ENCODE measurements around the gene CAMTA1. TPM values are rescaled to one million over a fixed set of nuclear protein-coding genes. Genes with fewer than 3 reads are reported as not detected.

CAMTA1 gene
- total RNA-seq, 1 experiment from 2014 or later = 69.5 TPM

GRCh38 chr1:7288992-7289391, 503.7 kb downstream of the CAMTA1 start:
- DNase-seq (ENCODE audit: low read depth, low spot score) = no peak

More at GRCh38 chr1:7288992-7289391, 503.7 kb downstream of the CAMTA1 start:
- no peaks in the 10 kb centered on the region for H3K27me3 ChIP-seq (ENCODE audit: insufficient read depth, low read length)
- no peak overlapping the region for H3K4me2 ChIP-seq (ENCODE audit: low read length)
- RAD21 ChIA-PET (ENCODE audit: low non-redundant PET in 1 of 2, low total read pairs in 2 of 2, uncharacterized antibody in 2 of 2, unreplicated experiment in 2 of 2) = no interaction called here
- H3K27ac ChIP-seq (ENCODE audit: low read depth, low read length) = no peak overlapping the region
- no peak for TF ChIP-seq EZH2 (IDR thresholded peaks at IDR 0.05)
- no peak for TF ChIP-seq RAD21 (IDR thresholded peaks at IDR 0.05; ENCODE audit: low read depth)
- TF ChIP-seq ZFX (IDR thresholded peaks at IDR 0.05) = no peak
- TF ChIP-seq ZNF274 (IDR thresholded peaks at IDR 0.05; ENCODE audit: low read depth, low read length) = no peak
- no peak for TF ChIP-seq CTCF (IDR thresholded peaks at IDR 0.05 in 2 of 3, conservative IDR thresholded peaks at IDR 0.05 in 1 of 3; ENCODE audit: borderline replicate concordance in 1 of 3, insufficient read depth in 1 of 3, low read depth in 2 of 3, low read length in 2 of 3)
- TF ChIP-seq POLR2AphosphoS5 (IDR thresholded peaks at IDR 0.05; ENCODE audit: low read depth, low read length) = no peak
- no peak for TF ChIP-seq EGR1 (IDR thresholded peaks at IDR 0.05; ENCODE audit: low read depth)
- no peak for TF ChIP-seq JUND (IDR thresholded peaks at IDR 0.05)
- no peak for TF ChIP-seq ZBTB33 (IDR thresholded peaks at IDR 0.05; ENCODE audit: extremely low read depth, insufficient replicate concordance, low read length)
- no peak for TF ChIP-seq SRF (IDR thresholded peaks at IDR 0.05; ENCODE audit: low read depth)
- TF ChIP-seq MAX (IDR thresholded peaks at IDR 0.05) = no peak
- TF ChIP-seq CEBPB (IDR thresholded peaks at IDR 0.05; ENCODE audit: low read depth) = no peak
- no peak for TF ChIP-seq SP1 (IDR thresholded peaks at IDR 0.05; ENCODE audit: low read depth)
- no peak for TF ChIP-seq EZH2phosphoT487 (IDR thresholded peaks at IDR 0.05; ENCODE audit: borderline replicate concordance)
- no TSS peak for BruUV-seq (replicated peaks)
- intact Hi-C loops (cut with micrococcal nuclease) = no loop called here
- H3K79me2 ChIP-seq (ENCODE audit: insufficient read depth, low read length) = no peaks in the 10 kb centered on the region
- peaks cover 9 to 26% of the 10 kb centered on the region in 2 experiments; a peak in 3 of 4 replicates for H3K4me1 ChIP-seq (ENCODE audit: control insufficient read depth in 1 of 2, insufficient read depth in 2 of 2, low read length in 2 of 2)
- no peaks in the 10 kb centered on the region for H3K9me3 ChIP-seq (ENCODE audit: control insufficient read depth in 1 of 2, insufficient read depth in 1 of 2, low read depth in 1 of 2, low read length in 2 of 2)
- H3K9me2 ChIP-seq (ENCODE audit: insufficient read depth) = no peaks in the 10 kb centered on the region
- H3K4me3 ChIP-seq (replicated peaks in 1 of 2; ENCODE audit: low read depth in 1 of 2, low read length in 2 of 2) = no peak overlapping the region
- H4K20me1 ChIP-seq (ENCODE audit: insufficient read depth) = no peaks in the 10 kb centered on the region
- POLR2A ChIA-PET = no interaction called here
- no peaks in the 10 kb centered on the region for H3K36me3 ChIP-seq (ENCODE audit: control insufficient read depth in 1 of 2, insufficient read depth in 2 of 2, low read length in 2 of 2)
- CTCF ChIA-PET = no interaction called here
- H2AFZ ChIP-seq (ENCODE audit: low read depth, low read length, poor library complexity, severe bottlenecking) = no peak overlapping the region
- H3K9ac ChIP-seq (ENCODE audit: low read length) = no peak overlapping the region
- ATAC-seq = no peak

Data from HCT116 (cell line).